H9 (cell line): ENCODE results near the gene FAM114A1. TPM values are rescaled to one million over a fixed set of nuclear protein-coding genes. Genes with fewer than 3 reads are reported as not detected.

ENCODE experiments used
- DNase-seq: peaks from one replicate; pipeline ENCODE4 v3.0.0-alpha.2; 2017
- H2AFZ ChIP-seq: one replicate; pipeline ENCODE4 v1.6.1; 2013; ENCODE audit warnings: mild to moderate bottlenecking, low read length, control low read depth, moderate library complexity
- H2AK5ac ChIP-seq: 2 replicates; pipeline ENCODE4 v1.6.1; 2013; ENCODE audit warnings: low read length, control low read depth, mixed read lengths; ENCODE audit not compliant: insufficient read length
- H2BK120ac ChIP-seq: one replicate; pipeline ENCODE4 v1.6.1; 2013; ENCODE audit warnings: low read depth, mild to moderate bottlenecking, low read length, control low read depth, inconsistent platforms; ENCODE audit not compliant: poor library complexity, severe bottlenecking
- H2BK12ac ChIP-seq: 2 replicates; pipeline ENCODE4 v1.6.1; 2013; ENCODE audit warnings: low read length, control low read depth, mixed read lengths, low read depth; ENCODE audit not compliant: insufficient read length
- H2BK15ac ChIP-seq: 2 replicates; pipeline ENCODE4 v1.6.1; 2013; ENCODE audit warnings: low read depth, low read length, control low read depth
- H2BK20ac ChIP-seq: one replicate; pipeline ENCODE4 v1.6.1; 2013; ENCODE audit warnings: low read depth, mild to moderate bottlenecking, low read length, control low read depth, inconsistent platforms; ENCODE audit not compliant: poor library complexity, severe bottlenecking
- H2BK5ac ChIP-seq: 2 replicates; pipeline ENCODE4 v1.6.1; 2013; ENCODE audit warnings: low read length, control low read depth, mixed read lengths; ENCODE audit not compliant: insufficient read length
- H3K14ac ChIP-seq: 2 replicates; pipeline ENCODE4 v1.6.1; 2013; ENCODE audit warnings: low read length, control low read depth; ENCODE audit not compliant: insufficient read depth
- H3K18ac ChIP-seq: 2 replicates; pipeline ENCODE4 v1.6.1; 2013; ENCODE audit warnings: low read depth, mild to moderate bottlenecking, mixed read lengths, low read length, control low read depth; ENCODE audit not compliant: insufficient read length
- H3K23ac ChIP-seq: 2 replicates; pipeline ENCODE4 v1.6.1; 2013; ENCODE audit warnings: low read length, control low read depth, mixed read lengths, low read depth; ENCODE audit not compliant: insufficient read length
- H3K23me2 ChIP-seq: 2 replicates; pipeline ENCODE4 v1.6.1; 2013; ENCODE audit warnings: low read depth, mild to moderate bottlenecking, mixed read lengths, low read length, control low read depth; ENCODE audit not compliant: insufficient read length, poor library complexity, severe bottlenecking
- H3K27ac ChIP-seq: 2 replicates; pipeline ENCODE4 v1.5.1; 2013; ENCODE audit warnings: low read length, control low read depth, mixed read lengths, low read depth; ENCODE audit not compliant: insufficient read length
- H3K27me3 ChIP-seq: 2 replicates; pipeline ENCODE4 v1.6.1; 2013; ENCODE audit warnings: low read length, control low read depth, inconsistent platforms; ENCODE audit not compliant: insufficient read depth
- H3K4ac ChIP-seq: 2 replicates; pipeline ENCODE4 v1.6.1; 2013; ENCODE audit warnings: low read depth, mild to moderate bottlenecking, control low read depth, inconsistent platforms, low read length, moderate library complexity
- H3K4me1 ChIP-seq: 2 replicates; pipeline ENCODE4 v1.6.1; 2013; ENCODE audit warnings: low read length, control low read depth, inconsistent platforms; ENCODE audit not compliant: insufficient read depth
- H3K4me2 ChIP-seq: 2 replicates; pipeline ENCODE4 v1.6.1; 2013; ENCODE audit warnings: low read length, control low read depth, mixed read lengths; ENCODE audit not compliant: insufficient read length, insufficient read depth
- H3K56ac ChIP-seq: 2 replicates; pipeline ENCODE4 v1.6.1; 2013; ENCODE audit warnings: low read depth, mild to moderate bottlenecking, mixed read lengths, low read length, control low read depth; ENCODE audit not compliant: insufficient read length
- H3K79me1 ChIP-seq: 2 replicates; pipeline ENCODE4 v1.6.1; 2013; ENCODE audit warnings: low read depth, mild to moderate bottlenecking, moderate library complexity, low read length, control low read depth, inconsistent platforms; ENCODE audit not compliant: insufficient read depth, poor library complexity, severe bottlenecking
- H3K79me2 ChIP-seq: 2 replicates; pipeline ENCODE4 v1.6.1; 2013; ENCODE audit warnings: low read length, control low read depth, inconsistent platforms; ENCODE audit not compliant: insufficient read depth
- H3K9ac ChIP-seq: 2 replicates; pipeline ENCODE4 v1.6.1; 2013; ENCODE audit warnings: low read length, control low read depth, mixed read lengths; ENCODE audit not compliant: insufficient read length; ENCODE audit errors: extremely low read depth
- H3K9me3 ChIP-seq: one replicate; pipeline ENCODE4 v1.6.1; 2013; ENCODE audit warnings: low read depth, low read length, inconsistent platforms; ENCODE audit not compliant: control insufficient read depth
- H3T11ph ChIP-seq: one replicate; pipeline ENCODE4 v1.6.1; 2013; ENCODE audit warnings: mild to moderate bottlenecking, low read length, control low read depth, inconsistent platforms
- H4K20me1 ChIP-seq: one replicate; pipeline ENCODE4 v1.6.1; 2013; ENCODE audit not compliant: control insufficient read depth, insufficient read length, insufficient read depth
- H4K5ac ChIP-seq: 2 replicates; pipeline ENCODE4 v1.6.1; 2013; ENCODE audit warnings: low read depth, mild to moderate bottlenecking, mixed read lengths, low read length, control low read depth; ENCODE audit not compliant: insufficient read length
- H4K8ac ChIP-seq: replicated peaks from 2 replicates; pipeline ENCODE4 v1.6.1; 2013; ENCODE audit warnings: low read length, control low read depth, mixed read lengths, low read depth; ENCODE audit not compliant: insufficient read length
- H4K91ac ChIP-seq: 2 replicates; pipeline ENCODE4 v1.6.1; 2013; ENCODE audit warnings: low read depth, mild to moderate bottlenecking, moderate library complexity, mixed read lengths, low read length, control low read depth; ENCODE audit not compliant: insufficient read length
- H3K27ac Mint-ChIP-seq, 3 experiments: 2 replicates in 2 of 3; 3 replicates in 1 of 3; pipeline ENCODE4 v1.8.0; 2020 to 2021; ENCODE audit warnings: mixed read lengths in 3 of 3, mild to moderate bottlenecking in 1 of 3, moderate library complexity in 1 of 3
- H3K27me3 Mint-ChIP-seq: 2 replicates; pipeline ENCODE4 v1.8.0; 2021; ENCODE audit warnings: low read depth, mild to moderate bottlenecking, moderate library complexity, mixed read lengths
- H3K36me3 Mint-ChIP-seq, 3 experiments: 2 replicates in 2 of 3; 3 replicates in 1 of 3; pipeline ENCODE4 v1.8.0; 2020 to 2021; ENCODE audit warnings: low read depth in 3 of 3, mixed read lengths in 3 of 3; ENCODE audit not compliant: insufficient read depth in 1 of 3
- H3K4me1 Mint-ChIP-seq, 2 experiments: 2 replicates each; pipeline ENCODE4 v1.8.0; 2020; ENCODE audit warnings: mixed read lengths in 2 of 2
- H3K4me3 Mint-ChIP-seq, 2 experiments: 2 replicates in 1 of 2; 3 replicates in 1 of 2; pipeline ENCODE4 v1.8.0; 2020 to 2021; ENCODE audit warnings: mild to moderate bottlenecking in 2 of 2, mixed read lengths in 2 of 2, moderate library complexity in 1 of 2
- H3K9me3 Mint-ChIP-seq, 2 experiments: 2 replicates in 1 of 2; 3 replicates in 1 of 2; pipeline ENCODE4 v1.8.0; 2020; ENCODE audit warnings: mild to moderate bottlenecking in 2 of 2, mixed read lengths in 2 of 2, moderate library complexity in 1 of 2
- CTCF ChIP-seq: fragments of 200-600 bp; sonication (generic); conservative IDR thresholded peaks from 3 replicates; pipeline ENCODE4 v1.8.0; 2021; ENCODE audit warnings: antibody characterized with exemption, mild to moderate bottlenecking
- whole genome bisulfite sequencing: extraction: QIAGEN DNeasy Blood & Tissue Kit; methylation state at CpG from one replicate; pipeline ENCODE4 v1.1.7; 2013; ENCODE audit warnings: missing lambda C conversion rate, low lambda C conversion rate, mixed read lengths; ENCODE audit not compliant: insufficient read length; ENCODE audit errors: extremely low coverage; 5-methylcytosine and 5-hydroxymethylcytosine counted together
- total RNA-seq: library from RNA; stranded (reverse); gene quantifications from 2 replicates; pipeline ENCODE4 v1.2.1, GENCODE V29; 2021

FAM114A1 gene
- total RNA-seq, 1 experiment from 2014 or later, result 9.9 TPM

GRCh38 chr4:38866973-38867477 lies 581 bp upstream of the FAM114A1 start:
- no peak overlapping the region for H3K27ac ChIP-seq

More at GRCh38 chr4:38866973-38867477, 581 bp upstream of the FAM114A1 start:
- H3K4me1 ChIP-seq, result peaks cover 6% of the 10 kb centered on the region; the same call in 1 of the 2 replicates
- no peak overlapping the region for H2BK5ac ChIP-seq
- H2BK20ac ChIP-seq, result no peak overlapping the region
- H3K18ac ChIP-seq, result no peak overlapping the region
- H2BK120ac ChIP-seq, result no peak overlapping the region
- H3K4me2 ChIP-seq, result peak overlapping the region; percentile 38
- H3K79me2 ChIP-seq, result no peaks in the 10 kb centered on the region
- no peak overlapping the region for H4K5ac ChIP-seq
- no peak overlapping the region for H4K91ac ChIP-seq
- no peak overlapping the region for H3T11ph ChIP-seq
- H3K27ac Mint-ChIP-seq, result no peak overlapping the region; a peak in 1 of 7 replicates
- no peak overlapping the region for H3K23ac ChIP-seq
- H4K20me1 ChIP-seq, result no peaks in the 10 kb centered on the region
- peak overlapping the region; percentile 29 for H3K9ac ChIP-seq
- no peak overlapping the region for H3K14ac ChIP-seq
- no peak overlapping the region for H3K56ac ChIP-seq
- no peak overlapping the region for H3K4ac ChIP-seq
- no peak for TF ChIP-seq CTCF
- H3K27me3 ChIP-seq, result no peaks in the 10 kb centered on the region
- no peak overlapping the region for H2AFZ ChIP-seq
- no peaks in the 10 kb centered on the region for H3K79me1 ChIP-seq
- no peaks in the 10 kb centered on the region for H3K9me3 Mint-ChIP-seq
- peaks cover 0 to 4% (median 0%) of the 10 kb centered on the region in 3 experiments; a peak in 3 of 7 replicates for H3K36me3 Mint-ChIP-seq
- peak overlapping the region; percentile 64 to 85 for H3K4me3 Mint-ChIP-seq
- peaks cover 3% of the 10 kb centered on the region for H3K23me2 ChIP-seq
- no peak overlapping the region for H2BK12ac ChIP-seq
- WGBS, result no CpG with 5 or more reads among the region's 11 CpGs
- DNase-seq, result no peak
- H3K9me3 ChIP-seq, result no peaks in the 10 kb centered on the region
- H2AK5ac ChIP-seq, result no peak overlapping the region
- H3K4me1 Mint-ChIP-seq, result peaks cover 14 to 16% of the 10 kb centered on the region in 2 experiments
- H4K8ac ChIP-seq, result no peak overlapping the region
- H2BK15ac ChIP-seq, result no peak overlapping the region
- peaks cover 5% of the 10 kb centered on the region for H3K27me3 Mint-ChIP-seq
